ENCODE results near the gene FHAD1. TPM values are rescaled to one million over a fixed set of nuclear protein-coding genes. Genes with fewer than 3 reads are reported as not detected.

FHAD1 gene
- total RNA-seq, 1 experiment from 2014 or later, result 1.9 TPM

DNA sequence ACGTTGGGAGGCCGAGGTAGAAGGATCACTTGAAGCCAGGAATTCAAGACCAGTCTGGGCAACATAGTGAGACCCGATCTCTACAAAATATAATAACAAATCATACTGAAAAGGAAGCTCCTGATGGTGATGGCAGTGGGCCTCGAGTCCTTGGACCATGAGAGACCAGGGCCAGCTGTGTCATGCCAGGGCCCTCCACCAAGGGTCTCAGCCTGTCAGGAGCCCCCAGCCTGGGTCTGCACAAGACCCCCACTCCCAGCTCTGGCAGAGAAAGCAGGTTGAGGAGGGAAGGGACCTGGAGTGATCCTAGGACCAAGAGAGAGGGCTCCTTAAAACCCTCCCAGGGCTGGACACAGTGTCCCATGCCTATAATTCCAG lies 184.5 kb downstream of the FHAD1 start:
- no peaks in the 10 kb centered on the region for H3K79me2 ChIP-seq (ENCODE audit: insufficient read depth, low read length)
- no peak overlapping the region for H3T11ph ChIP-seq (ENCODE audit: low read length)
- no peak overlapping the region for H3K56ac ChIP-seq (ENCODE audit: insufficient read length, low read depth, low read length)
- H2BK12ac ChIP-seq (ENCODE audit: insufficient read length, low read depth, low read length), result no peak overlapping the region
- H3K9ac ChIP-seq (ENCODE audit: extremely low read depth, insufficient read length, low read length), result no peak overlapping the region
- no peaks in the 10 kb centered on the region for H3K79me1 ChIP-seq (ENCODE audit: insufficient read depth, low read depth, low read length, poor library complexity, severe bottlenecking)
- H4K8ac ChIP-seq (replicated peaks; ENCODE audit: insufficient read length, low read depth, low read length), result no peak overlapping the region
- no peak overlapping the region for H3K27ac Mint-ChIP-seq
- H2BK15ac ChIP-seq (ENCODE audit: low read depth, low read length), result no peak overlapping the region
- no peak for DNase-seq
- H3K27ac ChIP-seq (ENCODE audit: insufficient read length, low read depth, low read length), result no peak overlapping the region
- H3K4me2 ChIP-seq (ENCODE audit: insufficient read depth, insufficient read length, low read length), result no peak overlapping the region
- no peak overlapping the region for H2BK20ac ChIP-seq (ENCODE audit: low read depth, low read length, poor library complexity, severe bottlenecking)
- H3K27me3 ChIP-seq (ENCODE audit: insufficient read depth, low read length), result no peaks in the 10 kb centered on the region
- no peak overlapping the region for H2BK120ac ChIP-seq (ENCODE audit: low read depth, low read length, poor library complexity, severe bottlenecking)
- no peak overlapping the region for H2BK5ac ChIP-seq (ENCODE audit: insufficient read length, low read length)
- no peak overlapping the region for H4K5ac ChIP-seq (ENCODE audit: insufficient read length, low read depth, low read length)
- H3K18ac ChIP-seq (ENCODE audit: insufficient read length, low read depth, low read length), result no peak overlapping the region
- no peaks in the 10 kb centered on the region for H3K23me2 ChIP-seq (ENCODE audit: insufficient read length, low read depth, low read length, poor library complexity, severe bottlenecking)
- H3K4me1 ChIP-seq (ENCODE audit: insufficient read depth, low read length), result no peaks in the 10 kb centered on the region
- H3K23ac ChIP-seq (ENCODE audit: insufficient read length, low read depth, low read length), result no peak overlapping the region
- H2AK5ac ChIP-seq (ENCODE audit: insufficient read length, low read length), result no peak overlapping the region
- no peak overlapping the region for H4K91ac ChIP-seq (ENCODE audit: insufficient read length, low read depth, low read length)
- whole genome bisulfite sequencing (ENCODE audit: extremely low coverage, insufficient read length, low lambda C conversion rate), result no CpG with 5 or more reads among the region's 4 CpGs
- no peak overlapping the region for H3K4ac ChIP-seq (ENCODE audit: low read depth, low read length)
- H4K20me1 ChIP-seq (ENCODE audit: control insufficient read depth, insufficient read depth, insufficient read length), result no peaks in the 10 kb centered on the region
- TF ChIP-seq, protein P1, sequence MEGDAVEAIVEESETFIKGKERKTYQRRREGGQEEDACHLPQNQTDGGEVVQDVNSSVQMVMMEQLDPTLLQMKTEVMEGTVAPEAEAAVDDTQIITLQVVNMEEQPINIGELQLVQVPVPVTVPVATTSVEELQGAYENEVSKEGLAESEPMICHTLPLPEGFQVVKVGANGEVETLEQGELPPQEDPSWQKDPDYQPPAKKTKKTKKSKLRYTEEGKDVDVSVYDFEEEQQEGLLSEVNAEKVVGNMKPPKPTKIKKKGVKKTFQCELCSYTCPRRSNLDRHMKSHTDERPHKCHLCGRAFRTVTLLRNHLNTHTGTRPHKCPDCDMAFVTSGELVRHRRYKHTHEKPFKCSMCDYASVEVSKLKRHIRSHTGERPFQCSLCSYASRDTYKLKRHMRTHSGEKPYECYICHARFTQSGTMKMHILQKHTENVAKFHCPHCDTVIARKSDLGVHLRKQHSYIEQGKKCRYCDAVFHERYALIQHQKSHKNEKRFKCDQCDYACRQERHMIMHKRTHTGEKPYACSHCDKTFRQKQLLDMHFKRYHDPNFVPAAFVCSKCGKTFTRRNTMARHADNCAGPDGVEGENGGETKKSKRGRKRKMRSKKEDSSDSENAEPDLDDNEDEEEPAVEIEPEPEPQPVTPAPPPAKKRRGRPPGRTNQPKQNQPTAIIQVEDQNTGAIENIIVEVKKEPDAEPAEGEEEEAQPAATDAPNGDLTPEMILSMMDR (conservative IDR thresholded peaks at IDR 0.05), result no peak
- H3K9me3 ChIP-seq (ENCODE audit: control insufficient read depth, low read depth, low read length), result no peaks in the 10 kb centered on the region
- H3K9me3 Mint-ChIP-seq, result no peaks in the 10 kb centered on the region; a peak in 1 of 5 replicates
- H3K4me1 Mint-ChIP-seq, result peaks cover 7 to 16% of the 10 kb centered on the region in 2 experiments
- peaks cover 0 to 4% (median 2%) of the 10 kb centered on the region in 3 experiments; a peak in 4 of 7 replicates for H3K36me3 Mint-ChIP-seq (ENCODE audit: insufficient read depth in 1 of 3, low read depth in 3 of 3)
- H3K14ac ChIP-seq (ENCODE audit: insufficient read depth, low read length), result no peak overlapping the region
- H3K27me3 Mint-ChIP-seq (ENCODE audit: low read depth), result no peaks in the 10 kb centered on the region; the same call in 1 of the 2 replicates
- H2AFZ ChIP-seq (ENCODE audit: low read length), result no peak overlapping the region
- no peak overlapping the region for H3K4me3 Mint-ChIP-seq
